ENCODE measurements around the gene PEMT. TPM values are rescaled to one million over a fixed set of nuclear protein-coding genes. Genes with fewer than 3 reads are reported as not detected.

The PEMT gene
- total RNA-seq, 1 donor from 2014 or later = 12.2 TPM

DNA sequence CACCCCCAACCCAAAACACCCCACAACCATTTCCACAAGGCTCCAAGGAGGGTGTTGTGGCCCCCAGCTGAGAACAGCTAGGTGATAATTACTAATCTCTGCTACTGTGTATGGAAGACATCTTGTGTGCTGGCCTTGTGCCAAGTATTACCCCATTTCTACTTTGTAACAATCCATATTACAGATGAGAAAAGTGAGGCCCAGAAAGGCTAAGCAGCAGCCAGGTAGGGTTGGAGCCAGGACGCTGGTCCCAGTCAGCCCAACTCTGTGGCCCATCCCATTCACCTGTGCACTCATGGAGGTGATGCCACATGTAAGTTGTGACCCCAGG lies 12.4 kb upstream of the PEMT start:
- intact Hi-C loops (cut with micrococcal nuclease) = no loop called here
- Mint-ChIP-seq H3K27me3 (no peaks in the 10 kb centered on the region), H3K9me3 (no peaks in the 10 kb centered on the region), H3K27ac (no peak overlapping the region), H3K36me3 (ENCODE audit: low read depth) (no peaks in the 10 kb centered on the region), H3K4me1 (no peaks in the 10 kb centered on the region), H3K4me3 (no peak overlapping the region)
- DNase-seq (no peak), ATAC-seq (ENCODE audit: low read depth) (no peak)
- ChIA-PET CTCF (no interaction called here), POLR2A (no interaction called here)
- TF ChIP-seq, protein P1, sequence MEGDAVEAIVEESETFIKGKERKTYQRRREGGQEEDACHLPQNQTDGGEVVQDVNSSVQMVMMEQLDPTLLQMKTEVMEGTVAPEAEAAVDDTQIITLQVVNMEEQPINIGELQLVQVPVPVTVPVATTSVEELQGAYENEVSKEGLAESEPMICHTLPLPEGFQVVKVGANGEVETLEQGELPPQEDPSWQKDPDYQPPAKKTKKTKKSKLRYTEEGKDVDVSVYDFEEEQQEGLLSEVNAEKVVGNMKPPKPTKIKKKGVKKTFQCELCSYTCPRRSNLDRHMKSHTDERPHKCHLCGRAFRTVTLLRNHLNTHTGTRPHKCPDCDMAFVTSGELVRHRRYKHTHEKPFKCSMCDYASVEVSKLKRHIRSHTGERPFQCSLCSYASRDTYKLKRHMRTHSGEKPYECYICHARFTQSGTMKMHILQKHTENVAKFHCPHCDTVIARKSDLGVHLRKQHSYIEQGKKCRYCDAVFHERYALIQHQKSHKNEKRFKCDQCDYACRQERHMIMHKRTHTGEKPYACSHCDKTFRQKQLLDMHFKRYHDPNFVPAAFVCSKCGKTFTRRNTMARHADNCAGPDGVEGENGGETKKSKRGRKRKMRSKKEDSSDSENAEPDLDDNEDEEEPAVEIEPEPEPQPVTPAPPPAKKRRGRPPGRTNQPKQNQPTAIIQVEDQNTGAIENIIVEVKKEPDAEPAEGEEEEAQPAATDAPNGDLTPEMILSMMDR (IDR thresholded peaks at IDR 0.05) = no peak

DNA sequence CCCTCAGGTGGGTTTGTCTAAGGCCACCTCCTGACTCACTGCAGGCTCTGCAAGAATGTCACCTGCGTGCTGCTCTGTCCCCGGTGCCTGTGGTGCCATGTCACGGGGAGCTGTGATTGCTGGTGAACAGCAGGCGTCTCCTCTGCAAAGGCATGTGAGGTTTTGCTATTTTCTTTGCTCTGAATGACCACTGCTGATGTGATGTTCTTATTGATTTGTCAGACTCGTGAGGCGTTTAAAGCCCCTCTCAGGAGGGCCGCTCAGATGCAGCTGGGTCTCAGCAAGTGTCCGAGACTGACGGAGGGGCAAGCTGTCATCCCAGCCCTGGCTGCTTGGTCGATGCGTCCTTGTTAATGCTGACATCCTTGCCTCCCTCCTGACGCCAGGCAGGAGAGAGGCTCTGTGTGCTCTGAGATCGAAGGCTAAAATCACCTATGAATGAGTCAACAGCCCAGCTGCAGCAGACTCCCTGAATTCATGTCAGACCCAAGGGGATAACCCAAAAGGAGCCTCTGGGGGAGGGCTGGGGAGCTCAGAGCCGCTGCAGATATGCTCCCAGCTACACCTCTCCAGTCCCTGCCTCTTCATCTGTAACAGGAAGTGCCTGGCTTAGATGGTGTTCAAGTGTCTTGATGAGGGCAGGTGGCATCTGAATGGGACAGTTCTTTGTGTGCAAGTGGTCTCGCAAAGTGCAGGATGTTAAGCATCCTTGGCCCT lies 11.8 kb upstream of the PEMT start:
- H3K4me1 Mint-ChIP-seq = no peaks in the 10 kb centered on the region
- CTCF ChIA-PET = no interaction called here
- H3K4me3 Mint-ChIP-seq = no peak overlapping the region
- no peak overlapping the region for H3K27ac Mint-ChIP-seq
- no peaks in the 10 kb centered on the region for H3K9me3 Mint-ChIP-seq
- no peak for ATAC-seq (ENCODE audit: low read depth)
- no peaks in the 10 kb centered on the region for H3K27me3 Mint-ChIP-seq
- no peak for DNase-seq
- no peaks in the 10 kb centered on the region for H3K36me3 Mint-ChIP-seq (ENCODE audit: low read depth)
- TF ChIP-seq, protein P1 (IDR thresholded peaks at IDR 0.05) = no peak
- POLR2A ChIA-PET = no interaction called here
- intact Hi-C loops (cut with micrococcal nuclease) = no loop called here

DNA sequence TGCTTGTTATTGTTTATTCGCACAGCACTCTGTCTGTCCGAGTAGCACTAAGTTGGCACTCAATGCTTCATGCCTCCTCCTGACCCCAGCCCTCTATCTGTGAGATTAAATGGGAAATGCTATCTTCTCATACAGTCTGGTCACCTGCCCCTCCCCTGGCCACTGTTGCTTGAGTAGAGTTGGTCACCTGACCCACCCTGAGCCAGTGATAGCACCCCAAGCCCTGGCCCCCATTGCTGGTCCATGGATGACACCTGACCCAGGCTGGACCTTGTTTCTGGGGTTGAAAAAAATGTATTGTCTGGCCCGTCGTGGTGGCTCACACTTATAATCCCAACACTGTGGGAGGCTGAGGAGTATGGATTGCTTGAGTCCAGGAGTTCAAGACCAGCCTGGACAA lies 8.5 kb upstream of the PEMT start:
- Mint-ChIP-seq H3K27ac (no peak overlapping the region), H3K27me3 (no peaks in the 10 kb centered on the region), H3K9me3 (no peaks in the 10 kb centered on the region), H3K36me3 (ENCODE audit: low read depth) (no peaks in the 10 kb centered on the region), H3K4me1 (no peaks in the 10 kb centered on the region), H3K4me3 (no peak overlapping the region)
- TF ChIP-seq, protein P1 (IDR thresholded peaks at IDR 0.05) = no peak
- ChIA-PET POLR2A (no interaction called here), CTCF (no interaction called here)
- intact Hi-C loops (cut with micrococcal nuclease) = no loop called here
- DNase-seq = no peak
- ATAC-seq (ENCODE audit: low read depth) = no peak

DNA sequence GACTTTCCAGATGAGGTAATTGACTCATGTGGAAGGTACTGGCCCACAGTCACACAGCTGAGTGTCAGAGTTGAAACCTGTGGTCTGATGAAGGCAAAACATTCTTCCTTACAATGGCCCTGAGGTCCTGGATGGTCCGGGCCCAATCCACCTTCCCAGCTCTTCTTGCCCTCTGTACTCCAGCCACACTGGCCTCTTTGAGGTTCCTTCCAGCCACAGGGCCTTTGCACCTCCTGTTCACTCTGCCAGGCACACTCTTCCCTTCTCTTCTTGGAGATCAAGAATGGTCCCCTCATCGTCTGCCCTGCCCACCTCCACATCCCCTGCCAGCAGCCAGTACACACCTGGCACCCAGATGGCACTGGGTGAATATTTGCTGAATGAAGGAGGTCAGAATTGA lies 6.5 kb upstream of the PEMT start:
- Mint-ChIP-seq H3K27me3 (no peaks in the 10 kb centered on the region), H3K4me1 (no peaks in the 10 kb centered on the region), H3K4me3 (no peak overlapping the region), H3K9me3 (no peaks in the 10 kb centered on the region), H3K36me3 (ENCODE audit: low read depth) (no peaks in the 10 kb centered on the region), H3K27ac (no peak overlapping the region)
- POLR2A ChIA-PET = interaction anchor here (0.6 kb wide), 1 partner anchor 252 kb away, joined by 4 read pairs; no protein-coding TSS in a partner anchor
- no peak for ATAC-seq (ENCODE audit: low read depth)
- intact Hi-C loops (cut with micrococcal nuclease) = no loop called here
- TF ChIP-seq, protein P1 (IDR thresholded peaks at IDR 0.05) = no peak
- CTCF ChIA-PET = no interaction called here
- no peak for DNase-seq

DNA sequence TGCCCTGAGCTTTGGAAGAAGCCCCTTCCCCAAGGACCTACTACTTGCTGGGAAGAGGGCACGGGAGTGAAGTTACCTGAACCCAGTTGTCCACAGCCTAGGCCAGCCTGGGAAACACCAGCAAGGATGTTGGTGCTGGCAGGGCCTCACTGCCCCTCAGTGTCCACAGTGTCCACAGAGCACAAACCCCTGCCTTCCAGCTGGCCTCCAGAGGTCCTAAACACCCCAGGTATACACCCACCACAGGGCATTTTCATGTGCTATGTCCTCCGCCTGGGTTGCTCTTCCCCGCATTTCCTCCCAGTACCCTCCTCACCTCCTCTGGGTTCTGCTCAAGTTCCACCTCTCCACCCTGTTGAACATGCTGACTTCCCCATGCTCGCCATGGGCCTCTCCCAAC lies 4.2 kb upstream of the PEMT start:
- Mint-ChIP-seq H3K4me3 (no peak overlapping the region), H3K4me1 (peaks cover 9% of the 10 kb centered on the region), H3K36me3 (ENCODE audit: low read depth) (peaks cover 7% of the 10 kb centered on the region), H3K9me3 (no peaks in the 10 kb centered on the region), H3K27ac (no peak overlapping the region), H3K27me3 (no peaks in the 10 kb centered on the region)
- TF ChIP-seq, protein P1 (IDR thresholded peaks at IDR 0.05) = no peak
- intact Hi-C loops (cut with micrococcal nuclease) = no loop called here
- CTCF ChIA-PET = no interaction called here
- DNase-seq (no peak), ATAC-seq (ENCODE audit: low read depth) (no peak)
- POLR2A ChIA-PET = no interaction called here

All from activated B cell treated with CpG ODN at 0.5 μM for 24 hours (primary cell).